Measurements from ENCODE around the gene RAI1.

GRCh38 chr17:17776889-17777288 is 95.6 kb downstream of the RAI1 start:
- TF ChIP-seq CTCF (conservative IDR thresholded peaks at IDR 0.05; ENCODE audit: low read depth, low read length) (no peak), EZH2 (IDR thresholded peaks at IDR 0.05; ENCODE audit: borderline replicate concordance, low read depth, low read length, poor library complexity, severe bottlenecking) (no peak)
